HG03521 (cell line): Measurements from ENCODE around the gene TMEM233.
A peak's percentile ranks its signal among the peaks of the same experiment; 100 is the strongest.
"Not testable (repeated sequence)": the region's sequence is repeated elsewhere in the genome, so short reads cannot be mapped to it uniquely, and the experiment has no call there.

ENCODE experiments used
- ATAC-seq: cut with Tn5 transposase; IDR thresholded peaks from one replicate; pipeline ENCODE4 v1.9.1; 2021; ENCODE audit warnings: mild to moderate bottlenecking, moderate library complexity; ENCODE audit not compliant: unreplicated experiment

The TMEM233 gene

GRCh38 chr12:119652665-119653064, 59.1 kb downstream of the TMEM233 start:
- no peak for ATAC-seq

GRCh38 chr12:119657001-119657400, 63.4 kb downstream of the TMEM233 start:
- ATAC-seq, result not testable (repeated sequence)

- ATAC-seq, result not testable (repeated sequence)
Measured at GRCh38 chr12:119658166-119658565, 64.6 kb downstream of the TMEM233 start.

GRCh38 chr12:119659289-119659897, 65.8 kb downstream of the TMEM233 start:
- ATAC-seq, result no peak

- ATAC-seq, result no peak
Measured at GRCh38 chr12:119660076-119660475, 66.5 kb downstream of the TMEM233 start.

GRCh38 chr12:119661882-119662281, 68.3 kb downstream of the TMEM233 start:
- ATAC-seq, result no peak

- no peak for ATAC-seq
Measured at GRCh38 chr12:119664642-119665041, 71.1 kb downstream of the TMEM233 start.

- no peak for ATAC-seq
Measured at GRCh38 chr12:119665164-119665929, 71.8 kb downstream of the TMEM233 start.

- no peak for ATAC-seq
Measured at GRCh38 chr12:119666226-119666795, 72.7 kb downstream of the TMEM233 start.

GRCh38 chr12:119666900-119667576, 73.5 kb downstream of the TMEM233 start:
- no peak for ATAC-seq

- ATAC-seq, result peak; percentile 94
Measured at GRCh38 chr12:119667577-119668323, 74.2 kb downstream of the TMEM233 start, which contains the start of gene PRKAB1. TSS of gene PRKAB1 (plus strand) at chr12:119668133. CDS start at chr12:119668245, 112 bp downstream.

GRCh38 chr12:119668324-119668841, 74.8 kb downstream of the TMEM233 start:
- ATAC-seq, result no peak

- no peak for ATAC-seq
Measured at GRCh38 chr12:119669744-119670472, 76.3 kb downstream of the TMEM233 start.

GRCh38 chr12:119671070-119671469, 77.5 kb downstream of the TMEM233 start:
- ATAC-seq, result no peak

GRCh38 chr12:119672194-119672593, 78.6 kb downstream of the TMEM233 start:
- no peak for ATAC-seq

- ATAC-seq, result no peak
Measured at GRCh38 chr12:119673634-119674033, 80.1 kb downstream of the TMEM233 start.

GRCh38 chr12:119674560-119674959, 81.0 kb downstream of the TMEM233 start:
- ATAC-seq, result no peak

GRCh38 chr12:119676022-119676421, 82.4 kb downstream of the TMEM233 start:
- no peak for ATAC-seq

GRCh38 chr12:119676573-119676972, 83.0 kb downstream of the TMEM233 start:
- no peak for ATAC-seq

GRCh38 chr12:119678459-119678858, 84.9 kb downstream of the TMEM233 start:
- ATAC-seq, result no peak
